HFFc6 (cell line): ENCODE data around the gene PATE4. TPM values are rescaled to one million over a fixed set of nuclear protein-coding genes. Genes with fewer than 3 reads are reported as not detected.
A peak's percentile ranks its signal among the peaks of the same experiment; 100 is the strongest.

Experiments
- DNase-seq: peaks from one replicate; pipeline ENCODE4 v3.0.0-alpha.2; 2018
- H3K27ac Mint-ChIP-seq: 2 replicates; pipeline ENCODE4 v1.8.0; 2020; ENCODE audit warnings: mild to moderate bottlenecking, mixed read lengths
- H3K27me3 Mint-ChIP-seq: 2 replicates; pipeline ENCODE4 v1.8.0; 2021; ENCODE audit warnings: mild to moderate bottlenecking, moderate library complexity, mixed read lengths; ENCODE audit not compliant: insufficient read depth
- H3K36me3 Mint-ChIP-seq: 2 replicates; pipeline ENCODE4 v1.8.0; 2021; ENCODE audit warnings: low read depth, mixed read lengths
- H3K4me1 Mint-ChIP-seq: 2 replicates; pipeline ENCODE4 v1.8.0; 2020; ENCODE audit warnings: low read depth, mixed read lengths
- H3K4me3 Mint-ChIP-seq: 2 replicates; pipeline ENCODE4 v1.8.0; 2020; ENCODE audit warnings: mild to moderate bottlenecking, moderate library complexity, mixed read lengths
- H3K9me3 Mint-ChIP-seq: 2 replicates; pipeline ENCODE4 v1.8.0; 2020; ENCODE audit warnings: mild to moderate bottlenecking, mixed read lengths
- total RNA-seq, 6 experiments: library from RNA; stranded (reverse); fragmentation: NEBNext Ultra II Directional; extraction: Animal tissue kit (Norgen Biotek cat#: 25700); gene quantifications; 2 replicates in 1 of 6; 3 replicates in 5 of 6; pipeline ENCODE4 v1.2.3, GENCODE V29; 2021
- TF ChIP-seq, protein P1 (sequence below): fragments of 200-600 bp; sonication (generic); IDR thresholded peaks from 2 replicates; pipeline ENCODE4 v1.5.0; 2021; ENCODE audit warnings: antibody characterized with exemption, mild to moderate bottlenecking

The PATE4 gene
- total RNA-seq, 6 experiments from 2014 or later: not detected

DNA sequence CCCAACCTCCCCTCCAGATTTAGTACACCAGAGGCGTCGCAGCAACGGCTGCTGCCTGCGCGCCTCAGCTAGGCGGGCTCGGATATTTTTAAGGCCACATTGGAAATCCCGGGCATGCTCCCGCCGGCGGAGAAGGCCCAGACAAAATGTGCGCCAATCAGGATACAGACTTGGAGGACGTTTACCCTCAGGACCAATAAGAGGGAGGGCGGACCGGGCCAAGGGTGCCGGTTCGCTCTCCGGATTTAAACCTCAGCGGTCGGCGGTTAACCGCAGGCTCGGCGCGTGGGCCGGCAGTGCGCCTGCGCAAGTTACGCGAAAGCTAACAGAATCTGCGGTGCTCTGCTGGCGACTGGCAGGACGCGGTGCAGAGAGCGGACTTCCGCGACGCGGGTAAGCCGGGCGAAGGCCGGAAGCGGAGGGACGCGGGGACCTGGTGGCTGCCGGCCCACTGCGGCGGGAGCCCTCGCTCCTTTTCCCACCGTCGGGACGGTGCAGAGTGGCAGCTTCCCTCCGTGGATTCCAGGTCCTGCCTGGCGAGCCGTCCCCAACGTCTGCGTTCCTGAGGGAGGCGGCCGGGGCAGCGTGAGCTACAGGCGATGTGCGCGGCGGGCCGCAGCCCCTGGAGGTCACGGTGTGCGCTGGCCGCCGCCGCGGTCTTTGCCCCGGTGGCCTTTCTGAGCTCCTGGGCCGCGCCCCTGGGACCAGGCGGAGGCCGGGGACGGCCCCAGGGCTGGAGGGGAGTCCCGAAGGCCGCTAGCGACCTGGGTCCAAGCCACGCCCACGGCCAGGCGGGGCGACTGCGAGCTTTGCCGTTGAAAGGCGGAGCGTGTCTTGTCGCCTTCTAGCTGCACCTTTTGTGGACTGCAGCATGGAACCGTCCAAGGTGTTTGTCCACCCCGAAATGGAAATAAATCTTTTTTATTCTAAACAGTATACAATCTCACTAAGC is 54.5 kb downstream of the PATE4 start, which contains the start of gene HYLS1:
HYLS1 (plus strand) TSS at position 296 of the 952 bp plus-strand sequence. CDS start 11,701 bp downstream, outside the sequence.
- peaks cover 13% of the 10 kb centered on the region; the same call in 1 of the 2 replicates for H3K36me3 Mint-ChIP-seq
- H3K9me3 Mint-ChIP-seq: no peaks in the 10 kb centered on the region
- peak within 1 kb of the TSS; percentile 95 for H3K27ac Mint-ChIP-seq
- H3K27me3 Mint-ChIP-seq: no peaks in the 10 kb centered on the region
- peak within 1 kb of the TSS; percentile 89 for H3K4me3 Mint-ChIP-seq
- DNase-seq: peak; percentile 96
- H3K4me1 Mint-ChIP-seq: peaks cover 41% of the 10 kb centered on the region
- TF ChIP-seq, protein P1, sequence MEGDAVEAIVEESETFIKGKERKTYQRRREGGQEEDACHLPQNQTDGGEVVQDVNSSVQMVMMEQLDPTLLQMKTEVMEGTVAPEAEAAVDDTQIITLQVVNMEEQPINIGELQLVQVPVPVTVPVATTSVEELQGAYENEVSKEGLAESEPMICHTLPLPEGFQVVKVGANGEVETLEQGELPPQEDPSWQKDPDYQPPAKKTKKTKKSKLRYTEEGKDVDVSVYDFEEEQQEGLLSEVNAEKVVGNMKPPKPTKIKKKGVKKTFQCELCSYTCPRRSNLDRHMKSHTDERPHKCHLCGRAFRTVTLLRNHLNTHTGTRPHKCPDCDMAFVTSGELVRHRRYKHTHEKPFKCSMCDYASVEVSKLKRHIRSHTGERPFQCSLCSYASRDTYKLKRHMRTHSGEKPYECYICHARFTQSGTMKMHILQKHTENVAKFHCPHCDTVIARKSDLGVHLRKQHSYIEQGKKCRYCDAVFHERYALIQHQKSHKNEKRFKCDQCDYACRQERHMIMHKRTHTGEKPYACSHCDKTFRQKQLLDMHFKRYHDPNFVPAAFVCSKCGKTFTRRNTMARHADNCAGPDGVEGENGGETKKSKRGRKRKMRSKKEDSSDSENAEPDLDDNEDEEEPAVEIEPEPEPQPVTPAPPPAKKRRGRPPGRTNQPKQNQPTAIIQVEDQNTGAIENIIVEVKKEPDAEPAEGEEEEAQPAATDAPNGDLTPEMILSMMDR: peak; percentile 51

Other genes with a start within 250 kb of the PATE4 start
- gene STT3A, start 240.5 kb upstream of the PATE4 start, total RNA-seq: 100 to 1,000 TPM; 265 to 280 (median 269) TPM
- 10 to 100 TPM; 23.8 to 43.6 (median 39.7) TPM for gene CHEK1, start 208.2 kb upstream of the PATE4 start, total RNA-seq
- gene ACRV1, start 152.5 kb upstream of the PATE4 start, total RNA-seq: not detected
- gene PATE1, start 87.0 kb upstream of the PATE4 start, total RNA-seq: not detected
- under 1 TPM in 1 of 6 experiments, not detected in 5; 0.11 TPM for gene PATE2, start 54.5 kb upstream of the PATE4 start, total RNA-seq
- not detected for gene PATE3, start 45.2 kb upstream of the PATE4 start, total RNA-seq
- gene HYLS1, start 54.4 kb downstream of the PATE4 start, total RNA-seq: 10 to 100 TPM in 4 of 6 experiments, 1 to 10 TPM in 2; 5.7 to 13.5 (median 12.7) TPM
- 10 to 100 TPM in 3 of 6 experiments, 1 to 10 TPM in 3; 7.5 to 13.6 (median 10.3) TPM for gene PUS3, start 69.9 kb downstream of the PATE4 start, total RNA-seq
- gene DDX25, start 71.2 kb downstream of the PATE4 start, total RNA-seq: not detected
- gene VSIG10L2, start 112.7 kb downstream of the PATE4 start, total RNA-seq: not detected
- 1 to 10 TPM; 1.3 to 2.0 (median 1.9) TPM for gene CDON, start 229.6 kb downstream of the PATE4 start, total RNA-seq